HL-60 (cell line): ENCODE data around the gene RAB39A.

Source experiments
- GABPA ChIP-seq: IDR thresholded peaks from 2 replicates; pipeline ENCODE4 v1.6.1; 2012; ENCODE audit warnings: low read depth
- POLR2AphosphoS5 ChIP-seq: IDR thresholded peaks from 2 replicates; pipeline ENCODE4 v1.6.1; 2012; ENCODE audit warnings: low read depth
- TF ChIP-seq, protein P1 (sequence below): IDR thresholded peaks from one replicate; pipeline ENCODE4 v1.5.1; 2011; ENCODE audit warnings: low read length, control low read depth, inconsistent platforms; ENCODE audit not compliant: insufficient read depth

DNA sequence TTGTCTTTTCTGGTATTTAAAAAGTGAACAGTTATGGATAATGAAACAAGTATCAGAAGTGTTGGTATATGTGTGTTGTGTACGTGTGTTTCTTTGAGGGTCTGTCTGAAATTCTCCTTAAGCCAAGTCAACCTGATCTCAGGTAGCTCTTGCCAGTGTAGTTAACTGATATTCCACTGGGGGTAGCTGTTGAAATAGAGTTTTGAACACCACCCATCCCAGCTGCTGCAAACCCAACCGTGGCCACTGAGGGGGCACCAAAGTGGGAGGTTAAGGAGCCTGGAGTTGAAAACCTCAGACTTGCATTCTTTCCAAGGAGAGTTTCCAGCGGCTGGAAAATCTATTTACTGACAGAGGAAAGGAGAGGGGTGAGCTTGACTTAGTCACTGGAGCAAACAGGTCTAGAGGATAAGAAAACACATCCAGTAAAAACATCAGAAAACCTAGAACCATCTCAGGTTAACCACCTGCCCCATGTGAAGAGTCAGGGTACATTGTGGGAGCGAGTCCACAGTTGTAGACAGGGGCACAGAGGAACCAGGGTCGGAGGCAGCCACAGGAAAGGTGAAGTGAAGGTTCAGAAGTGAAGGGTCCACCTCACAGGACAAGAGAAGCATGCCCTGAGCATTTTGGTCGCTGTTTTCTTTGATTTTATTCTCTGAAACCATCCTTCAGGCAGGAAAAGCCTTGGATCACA is 71.7 kb downstream of the RAB39A start:
- TF ChIP-seq GABPA (no peak), POLR2AphosphoS5 (no peak)
- TF ChIP-seq, protein P1, sequence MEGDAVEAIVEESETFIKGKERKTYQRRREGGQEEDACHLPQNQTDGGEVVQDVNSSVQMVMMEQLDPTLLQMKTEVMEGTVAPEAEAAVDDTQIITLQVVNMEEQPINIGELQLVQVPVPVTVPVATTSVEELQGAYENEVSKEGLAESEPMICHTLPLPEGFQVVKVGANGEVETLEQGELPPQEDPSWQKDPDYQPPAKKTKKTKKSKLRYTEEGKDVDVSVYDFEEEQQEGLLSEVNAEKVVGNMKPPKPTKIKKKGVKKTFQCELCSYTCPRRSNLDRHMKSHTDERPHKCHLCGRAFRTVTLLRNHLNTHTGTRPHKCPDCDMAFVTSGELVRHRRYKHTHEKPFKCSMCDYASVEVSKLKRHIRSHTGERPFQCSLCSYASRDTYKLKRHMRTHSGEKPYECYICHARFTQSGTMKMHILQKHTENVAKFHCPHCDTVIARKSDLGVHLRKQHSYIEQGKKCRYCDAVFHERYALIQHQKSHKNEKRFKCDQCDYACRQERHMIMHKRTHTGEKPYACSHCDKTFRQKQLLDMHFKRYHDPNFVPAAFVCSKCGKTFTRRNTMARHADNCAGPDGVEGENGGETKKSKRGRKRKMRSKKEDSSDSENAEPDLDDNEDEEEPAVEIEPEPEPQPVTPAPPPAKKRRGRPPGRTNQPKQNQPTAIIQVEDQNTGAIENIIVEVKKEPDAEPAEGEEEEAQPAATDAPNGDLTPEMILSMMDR: peak; percentile 48
